Glomerular endothelial cell (primary cell): ENCODE measurements around the gene EEF2K. TPM values are rescaled to one million over a fixed set of nuclear protein-coding genes. Genes with fewer than 3 reads are reported as not detected.

Source experiments
- DNase-seq: peaks from one replicate; pipeline ENCODE4 v3.0.0-alpha.2; 2011; ENCODE audit warnings: low read depth, low spot score; ENCODE audit errors: extremely low read depth
- total RNA-seq: library from RNA; depleted of rRNA; stranded (reverse); fragments of >200 nt; gene quantifications from 2 replicates; pipeline ENCODE4 v1.2.3, GENCODE V29; 2015

The EEF2K gene
- total RNA-seq, 1 donor from 2014 or later, result 26.5 TPM

GRCh38 chr16:22328081-22328725, 122.1 kb downstream of the EEF2K start:
- no peak for DNase-seq

- no peak for DNase-seq
Observed at GRCh38 chr16:22329199-22329695, 123.2 kb downstream of the EEF2K start.

GRCh38 chr16:22330326-22330725, 124.2 kb downstream of the EEF2K start:
- no peak for DNase-seq

- no peak for DNase-seq
Observed at GRCh38 chr16:22333457-22333994, 127.4 kb downstream of the EEF2K start.

- no peak for DNase-seq
Observed at GRCh38 chr16:22335668-22336246, 129.7 kb downstream of the EEF2K start.

- DNase-seq, result no peak
Observed at GRCh38 chr16:22336581-22336980, 130.5 kb downstream of the EEF2K start.

- no peak for DNase-seq
Observed at GRCh38 chr16:22337045-22337444, 131.0 kb downstream of the EEF2K start.

- DNase-seq, result no peak
Observed at GRCh38 chr16:22337849-22338635, 132.0 kb downstream of the EEF2K start.

Other genes starting within 250 kb of the EEF2K start
- gene PDZD9, start 205.2 kb upstream of the EEF2K start, total RNA-seq, result not detected in 2 replicates
- gene MOSMO, start 198.2 kb upstream of the EEF2K start, total RNA-seq, result 8.8 and 13.1 TPM in 2 replicates
- not detected in 2 replicates for gene VWA3A, start 113.7 kb upstream of the EEF2K start, total RNA-seq
- not detected in 2 replicates for gene SDR42E2, start 43.8 kb upstream of the EEF2K start, total RNA-seq
- gene POLR3E, start 91.1 kb downstream of the EEF2K start, total RNA-seq, result 25.0 and 27.0 TPM in 2 replicates
- gene CDR2, start 168.3 kb downstream of the EEF2K start, total RNA-seq, result 40.6 and 74.1 TPM in 2 replicates